ENCODE results near the gene LILRB1.
"Not testable (repeated sequence)": the region's sequence is repeated elsewhere in the genome, so short reads cannot be mapped to it uniquely, and the experiment has no call there.

The LILRB1 gene

DNA sequence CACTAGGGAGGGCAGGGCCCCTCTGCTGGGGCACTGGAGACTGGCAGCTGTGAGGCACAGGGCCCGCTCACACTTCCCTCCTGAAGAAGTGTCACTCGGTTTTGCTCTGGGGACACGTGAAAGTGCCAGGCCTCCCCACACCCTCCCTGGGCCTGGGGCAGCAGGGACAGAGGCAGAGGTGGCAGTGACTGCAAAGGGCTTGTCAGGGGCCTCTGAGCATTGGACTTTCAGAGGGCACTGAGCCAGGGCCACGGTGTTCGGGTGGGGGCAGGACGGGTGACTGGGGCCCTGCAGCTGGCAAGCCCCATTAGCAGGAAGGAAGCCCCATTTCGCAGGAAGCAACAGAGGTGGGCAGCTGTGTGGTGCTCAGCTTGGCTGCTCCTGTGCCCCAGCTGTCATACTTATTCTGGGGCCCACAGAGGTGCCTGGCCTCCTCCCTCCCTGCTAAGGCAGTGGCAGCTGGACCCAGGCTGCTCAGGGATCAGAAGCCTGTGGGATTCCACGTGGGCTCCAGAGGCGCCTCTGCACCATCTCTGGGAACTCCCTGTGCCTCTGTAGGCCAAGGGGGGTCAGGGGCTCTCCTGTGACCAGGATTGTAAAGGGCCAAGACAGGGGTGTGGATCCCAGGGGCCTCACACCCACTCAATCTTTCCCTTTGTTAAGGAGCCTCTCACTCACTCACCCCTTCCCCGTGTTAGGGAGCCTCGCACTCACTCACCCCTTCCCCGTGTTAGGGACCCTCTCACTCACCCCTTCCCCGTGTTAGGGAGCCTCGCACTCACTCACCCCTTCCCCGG is 5.2 kb upstream of the LILRB1 start:
- peak in 1 of 2 donors; percentile 45 for DNase-seq

- no peak for DNase-seq
Observed at GRCh38 chr19:54626757-54627156, 3.5 kb upstream of the LILRB1 start.

GRCh38 chr19:54627912-54628311 is 2.4 kb upstream of the LILRB1 start:
- not testable (repeated sequence) for DNase-seq

DNA sequence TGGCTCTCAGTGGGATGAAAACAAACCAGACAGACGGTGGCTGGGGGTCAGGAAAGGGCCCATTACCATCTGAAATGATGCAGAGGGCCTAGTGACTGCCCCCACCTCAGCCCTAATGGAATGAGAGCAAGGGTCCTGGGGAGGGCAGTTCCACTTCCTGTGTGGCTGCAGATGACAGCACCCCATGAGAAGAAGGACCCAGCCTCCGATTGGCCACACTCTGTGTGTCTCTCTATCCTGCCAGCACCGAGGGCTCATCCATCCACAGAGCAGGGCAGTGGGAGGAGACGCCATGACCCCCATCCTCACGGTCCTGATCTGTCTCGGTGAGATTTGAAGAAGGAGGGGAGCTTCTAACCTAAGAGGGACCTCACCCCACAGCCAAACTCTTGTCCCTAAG is 498 bp downstream of the LILRB1 start:
- no peak for DNase-seq

DNA sequence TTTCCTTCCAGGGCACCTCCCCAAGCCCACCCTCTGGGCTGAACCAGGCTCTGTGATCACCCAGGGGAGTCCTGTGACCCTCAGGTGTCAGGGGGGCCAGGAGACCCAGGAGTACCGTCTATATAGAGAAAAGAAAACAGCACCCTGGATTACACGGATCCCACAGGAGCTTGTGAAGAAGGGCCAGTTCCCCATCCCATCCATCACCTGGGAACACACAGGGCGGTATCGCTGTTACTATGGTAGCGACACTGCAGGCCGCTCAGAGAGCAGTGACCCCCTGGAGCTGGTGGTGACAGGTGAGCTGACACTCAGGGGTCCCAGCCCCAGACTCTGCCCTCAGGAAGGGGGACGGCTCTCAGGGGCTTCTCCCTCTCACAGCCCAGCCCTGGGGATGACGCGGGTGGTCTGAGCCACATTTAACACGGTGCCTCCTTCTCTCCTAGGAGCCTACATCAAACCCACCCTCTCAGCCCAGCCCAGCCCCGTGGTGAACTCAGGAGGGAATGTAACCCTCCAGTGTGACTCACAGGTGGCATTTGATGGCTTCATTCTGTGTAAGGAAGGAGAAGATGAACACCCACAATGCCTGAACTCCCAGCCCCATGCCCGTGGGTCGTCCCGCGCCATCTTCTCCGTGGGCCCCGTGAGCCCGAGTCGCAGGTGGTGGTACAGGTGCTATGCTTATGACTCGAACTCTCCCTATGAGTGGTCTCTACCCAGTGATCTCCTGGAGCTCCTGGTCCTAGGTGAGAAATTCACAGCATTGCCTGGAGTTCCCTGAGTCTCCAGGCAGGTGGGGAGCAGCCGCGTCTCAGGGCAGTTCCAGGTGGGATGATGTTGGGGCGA is 1.4 kb downstream of the LILRB1 start:
- DNase-seq: not testable (repeated sequence)

DNA sequence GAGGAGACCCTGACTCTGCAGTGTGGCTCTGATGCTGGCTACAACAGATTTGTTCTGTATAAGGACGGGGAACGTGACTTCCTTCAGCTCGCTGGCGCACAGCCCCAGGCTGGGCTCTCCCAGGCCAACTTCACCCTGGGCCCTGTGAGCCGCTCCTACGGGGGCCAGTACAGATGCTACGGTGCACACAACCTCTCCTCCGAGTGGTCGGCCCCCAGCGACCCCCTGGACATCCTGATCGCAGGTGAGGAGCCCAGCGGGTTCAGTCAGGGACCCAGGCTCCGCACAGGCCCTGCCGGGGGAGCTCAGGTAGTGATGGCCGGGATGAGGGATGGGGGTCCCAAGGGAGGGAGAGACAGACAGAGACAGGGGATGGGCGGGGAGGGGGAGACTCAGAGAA is 2.2 kb downstream of the LILRB1 start:
- DNase-seq: not testable (repeated sequence)

- no peak for DNase-seq
Observed at GRCh38 chr19:54633401-54633800, 3.1 kb downstream of the LILRB1 start.

DNA sequence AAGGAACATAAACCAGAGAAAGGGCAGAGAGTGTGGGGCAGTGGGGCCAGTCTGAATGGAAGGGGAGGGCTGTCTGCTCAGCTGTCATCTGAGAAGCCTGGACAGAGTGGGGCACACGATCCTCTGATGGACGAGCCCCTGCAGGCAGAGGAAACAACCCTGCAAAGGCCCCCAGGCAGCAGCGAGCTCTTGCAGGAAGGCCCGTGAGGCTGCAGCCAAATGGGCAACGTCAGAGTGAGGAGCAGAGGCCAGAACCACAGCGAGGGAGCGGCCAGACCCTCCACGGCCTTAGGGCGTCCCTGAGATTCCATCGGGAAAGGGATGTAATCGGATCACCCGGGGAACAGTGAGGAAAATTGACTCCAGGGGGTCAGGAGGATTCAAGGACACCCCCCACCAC is 5.8 kb downstream of the LILRB1 start:
- DNase-seq: not testable (repeated sequence)

GRCh38 chr19:54638683-54639082 is 8.4 kb downstream of the LILRB1 start:
- no peak for DNase-seq

GRCh38 chr19:54642953-54643352 is 12.7 kb downstream of the LILRB1 start:
- DNase-seq: peak in 1 of 2 donors; percentile 34

GRCh38 chr19:54643583-54643982 is 13.3 kb downstream of the LILRB1 start:
- peak in 1 of 2 donors; percentile 36 for DNase-seq

DNA sequence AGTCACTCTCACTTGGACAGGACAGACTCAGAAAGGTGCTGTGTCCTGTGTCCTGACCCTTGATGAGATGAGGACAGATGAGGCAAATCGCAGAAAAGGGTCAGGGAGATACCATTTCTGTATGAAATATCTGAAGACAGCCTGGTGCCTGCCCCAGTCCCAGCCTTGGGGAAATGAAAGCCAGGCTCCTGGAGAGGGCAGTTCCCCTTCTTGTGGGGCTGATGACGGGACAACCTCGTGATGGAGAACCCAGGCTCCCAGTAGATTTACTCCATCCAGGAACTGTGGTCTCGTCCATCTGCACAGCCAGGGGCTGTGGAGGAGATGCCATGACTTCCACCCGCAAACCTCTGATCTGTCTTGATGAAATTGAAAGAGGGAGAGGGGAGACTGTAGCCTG is 13.8 kb downstream of the LILRB1 start:
- peak in 1 of 2 donors; percentile 62 for DNase-seq

GRCh38 chr19:54646331-54646841 is 16.1 kb downstream of the LILRB1 start:
- no peak for DNase-seq

DNA sequence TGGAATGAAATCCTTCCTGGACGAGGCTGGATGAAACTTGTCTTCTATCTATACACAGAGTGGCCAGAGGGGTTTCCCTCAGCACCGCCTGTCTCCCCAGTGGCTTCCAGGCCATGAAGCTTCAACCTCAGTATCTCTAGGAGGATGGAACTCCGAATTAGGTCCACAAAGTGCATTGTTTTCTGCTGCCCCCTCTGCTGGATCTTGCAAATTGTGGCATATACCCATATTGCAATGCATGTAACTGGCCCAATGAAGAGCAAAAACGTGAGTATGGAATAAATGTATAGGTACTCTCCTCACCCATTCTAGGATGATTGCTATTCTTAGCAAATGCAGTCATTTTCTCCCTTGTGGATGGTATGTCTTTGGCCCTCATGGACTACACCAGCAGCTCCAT is 17.8 kb downstream of the LILRB1 start:
- DNase-seq: no peak

- DNase-seq: no peak
Observed at GRCh38 chr19:54650108-54650655, 19.9 kb downstream of the LILRB1 start.

DNA sequence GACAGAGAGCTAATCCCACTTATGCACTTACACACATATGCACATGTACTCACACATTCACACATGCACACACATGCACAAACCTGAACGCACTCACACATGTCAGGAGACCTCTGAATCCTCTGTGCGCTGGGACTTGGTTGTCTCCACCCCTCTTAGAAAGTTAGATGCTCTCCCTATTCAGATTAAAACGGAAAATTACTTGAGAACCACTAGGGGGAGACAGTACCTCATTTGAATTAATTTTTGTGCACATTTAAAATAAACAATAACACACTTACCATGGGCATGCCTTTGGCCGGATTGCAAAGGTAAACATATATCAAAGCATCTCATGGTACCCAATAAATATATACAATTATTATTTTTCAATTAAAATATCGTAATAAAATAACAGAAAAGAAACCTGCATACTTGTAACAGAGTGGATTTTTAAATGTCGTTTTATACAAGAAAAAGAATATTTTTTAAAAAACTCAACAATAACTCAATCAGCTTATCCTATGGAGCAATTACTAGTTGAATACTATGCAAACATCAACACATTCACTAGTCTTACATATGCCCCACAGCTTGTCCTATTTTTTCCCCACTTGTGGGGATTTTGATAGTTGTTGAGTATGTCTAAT is 23.0 kb downstream of the LILRB1 start:
- DNase-seq: peak in 1 of 2 donors; percentile 21

DNA sequence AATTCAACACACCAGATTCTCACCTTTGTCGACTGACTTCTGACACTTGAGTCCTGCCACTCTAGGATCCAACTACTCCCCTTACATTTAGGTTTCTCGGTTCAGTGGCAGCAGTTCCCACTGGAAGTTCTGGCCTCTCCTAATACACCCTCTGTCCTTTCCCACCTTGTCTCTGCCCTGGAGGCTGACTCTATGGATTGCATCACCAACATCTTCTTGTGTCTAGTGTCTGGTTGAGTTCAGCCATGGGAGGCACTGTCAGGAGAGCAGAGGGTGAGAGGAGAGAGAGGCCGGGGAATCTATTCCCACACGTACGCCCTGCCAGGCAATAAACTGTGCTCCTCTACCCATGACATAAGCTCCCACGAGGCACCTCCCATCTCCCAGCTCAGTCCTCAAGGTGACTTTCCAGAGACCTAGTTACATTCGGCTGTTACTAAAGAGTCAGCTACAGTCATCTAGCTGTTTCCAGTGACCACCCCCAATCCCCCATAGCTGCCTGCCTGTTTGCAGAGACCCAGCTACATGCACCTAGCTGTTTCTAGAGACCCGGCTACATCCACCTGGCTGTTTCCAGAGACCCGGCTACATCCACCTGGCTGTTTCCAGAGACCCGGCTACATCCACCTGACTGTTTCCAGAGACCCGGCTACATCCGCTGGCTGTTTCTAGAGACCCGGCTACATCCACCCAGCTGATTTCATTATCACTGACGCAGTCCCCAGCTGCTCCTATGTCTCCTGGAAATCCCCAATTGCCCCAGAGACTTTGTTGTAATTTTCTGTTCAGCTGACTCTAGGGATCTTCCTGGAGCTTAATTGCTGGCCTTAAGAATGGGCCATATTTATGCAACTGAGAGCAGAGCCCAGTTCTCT is 24.4 kb downstream of the LILRB1 start:
- no peak for DNase-seq

DNA sequence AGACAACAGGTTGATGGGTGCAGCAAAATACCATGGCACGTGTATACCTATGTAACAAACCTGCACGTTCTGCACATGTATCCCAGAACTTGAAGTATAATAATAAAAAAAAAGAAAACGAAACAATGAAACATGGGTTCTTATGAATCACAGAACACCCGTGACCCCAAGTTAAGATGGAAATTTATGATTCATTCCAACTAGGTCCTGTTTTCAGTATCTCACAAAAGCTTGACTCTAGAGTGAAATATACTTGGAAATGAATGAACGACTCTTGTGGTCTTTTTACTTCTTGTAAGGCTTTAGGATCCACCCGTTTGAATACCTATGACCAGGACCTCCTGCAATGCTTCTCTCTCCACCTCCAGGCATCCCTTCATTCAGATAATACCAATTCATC is 29.0 kb downstream of the LILRB1 start:
- no peak for DNase-seq

GRCh38 chr19:54660306-54660705 is 30.0 kb downstream of the LILRB1 start:
- peak in 1 of 2 donors; percentile 20 for DNase-seq

DNA sequence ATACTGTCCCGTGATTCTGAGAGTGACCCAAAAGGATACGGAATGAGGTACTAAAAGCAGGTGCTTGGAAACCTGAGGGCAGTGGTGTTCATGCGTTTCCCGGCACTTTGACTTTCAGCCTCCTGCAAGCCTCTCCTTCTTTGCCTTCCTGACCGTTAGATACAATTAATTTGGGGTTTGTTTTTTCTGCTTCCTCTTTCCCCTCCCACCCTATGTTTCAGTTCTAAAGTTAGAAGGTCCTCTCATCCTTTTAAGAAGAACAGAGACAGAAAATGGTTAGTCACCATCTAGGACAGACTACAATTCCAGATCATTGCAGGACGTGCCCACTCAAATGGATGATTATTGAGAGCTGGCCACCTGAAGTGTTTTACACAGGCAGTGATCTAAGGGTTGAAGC is 30.7 kb downstream of the LILRB1 start:
- DNase-seq: no peak

DNA sequence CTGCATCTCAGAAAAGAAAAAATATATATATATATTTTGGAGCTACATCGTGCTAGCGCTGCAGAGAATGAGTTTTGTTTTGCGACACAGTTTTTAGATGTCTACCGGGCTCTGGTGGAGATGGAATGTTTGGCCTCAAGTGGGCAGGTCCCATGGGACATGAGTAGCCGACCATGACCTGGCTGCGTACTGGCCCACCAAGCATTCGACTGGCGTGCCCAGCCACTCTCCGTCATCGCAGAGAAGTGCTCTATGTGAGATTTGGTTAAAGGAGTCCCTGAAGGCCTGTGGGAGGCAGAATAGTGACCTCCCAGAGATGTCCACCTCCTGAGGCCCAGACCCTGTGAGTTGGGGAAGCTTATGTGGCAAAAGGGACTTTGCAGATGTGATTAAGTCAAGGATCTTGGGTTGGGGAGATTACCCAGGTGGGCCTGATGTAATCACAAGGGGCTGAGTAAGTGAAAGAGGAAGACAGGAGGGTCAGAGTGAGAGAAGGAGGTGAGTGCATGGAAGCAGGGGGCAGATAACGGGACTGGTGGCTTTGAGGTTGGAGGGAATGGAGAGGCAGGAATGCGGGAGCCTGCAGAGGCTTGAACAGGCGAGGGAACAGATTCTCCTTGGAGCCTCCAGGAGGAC is 31.7 kb downstream of the LILRB1 start:
- DNase-seq: no peak

Data from CD4-positive, alpha-beta T cell treated with Interleukin-1 beta for 1 hour (primary cell).